ENCODE results near the gene BST2. TPM values are rescaled to one million over a fixed set of nuclear protein-coding genes. Genes with fewer than 3 reads are reported as not detected.

The BST2 gene
- total and polyA plus RNA-seq, 9 of the 15 experiments (the other 6 are each of a cell fraction or from before 2014, with no cell fraction given), result 11.2 to 232 (median 151) TPM

DNA sequence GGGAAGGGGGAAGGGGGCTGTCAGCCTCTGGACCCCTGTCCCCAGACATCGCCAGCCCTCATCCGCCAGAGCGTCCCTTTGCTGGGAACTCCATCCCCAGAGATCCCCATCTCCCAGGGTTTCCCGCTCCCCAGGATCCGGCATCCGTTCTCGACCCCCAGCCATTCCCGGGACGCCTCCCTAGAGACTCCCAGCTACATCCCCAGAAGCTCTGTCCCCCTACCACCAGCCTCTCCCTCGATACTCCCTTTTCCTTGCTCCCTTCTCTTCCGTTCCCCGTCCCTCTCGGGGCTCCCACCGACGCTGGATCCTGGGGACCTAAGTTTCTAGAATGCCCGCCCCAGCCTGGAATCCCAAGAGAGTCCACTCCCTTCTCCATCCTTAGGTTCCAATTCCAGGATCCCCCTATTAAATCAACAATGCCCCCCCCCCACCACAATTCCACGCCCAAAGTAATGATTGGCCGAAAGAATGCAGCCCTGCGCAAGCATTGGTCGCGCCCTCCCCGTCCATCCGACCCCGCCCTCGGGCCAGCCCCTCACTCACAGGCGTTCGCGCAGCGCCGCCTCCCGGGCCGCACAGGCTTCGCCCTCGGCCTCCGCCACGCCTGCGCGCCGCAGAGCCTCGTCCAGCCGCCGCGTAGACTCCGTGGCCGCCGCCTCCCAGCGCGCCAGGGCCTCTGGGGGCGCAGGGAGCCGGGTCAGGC is 14.6 kb downstream of the BST2 start (continued):
- TF ChIP-seq, protein P1, sequence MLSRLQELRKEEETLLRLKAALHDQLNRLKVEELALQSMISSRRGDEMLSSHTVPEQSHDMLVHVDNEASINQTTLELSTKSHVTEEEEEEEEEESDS (CRISPR knock-in tag; IDR thresholded peaks at IDR 0.05), result no peak
- TF ChIP-seq DNMT1 (IDR thresholded peaks at IDR 0.05), result no peak
- TF ChIP-seq, protein P2, sequence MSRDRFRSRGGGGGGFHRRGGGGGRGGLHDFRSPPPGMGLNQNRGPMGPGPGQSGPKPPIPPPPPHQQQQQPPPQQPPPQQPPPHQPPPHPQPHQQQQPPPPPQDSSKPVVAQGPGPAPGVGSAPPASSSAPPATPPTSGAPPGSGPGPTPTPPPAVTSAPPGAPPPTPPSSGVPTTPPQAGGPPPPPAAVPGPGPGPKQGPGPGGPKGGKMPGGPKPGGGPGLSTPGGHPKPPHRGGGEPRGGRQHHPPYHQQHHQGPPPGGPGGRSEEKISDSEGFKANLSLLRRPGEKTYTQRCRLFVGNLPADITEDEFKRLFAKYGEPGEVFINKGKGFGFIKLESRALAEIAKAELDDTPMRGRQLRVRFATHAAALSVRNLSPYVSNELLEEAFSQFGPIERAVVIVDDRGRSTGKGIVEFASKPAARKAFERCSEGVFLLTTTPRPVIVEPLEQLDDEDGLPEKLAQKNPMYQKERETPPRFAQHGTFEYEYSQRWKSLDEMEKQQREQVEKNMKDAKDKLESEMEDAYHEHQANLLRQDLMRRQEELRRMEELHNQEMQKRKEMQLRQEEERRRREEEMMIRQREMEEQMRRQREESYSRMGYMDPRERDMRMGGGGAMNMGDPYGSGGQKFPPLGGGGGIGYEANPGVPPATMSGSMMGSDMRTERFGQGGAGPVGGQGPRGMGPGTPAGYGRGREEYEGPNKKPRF (IDR thresholded peaks at IDR 0.05; ENCODE audit: low read depth, low read length), result no peak
- TF ChIP-seq RBM17 (IDR thresholded peaks at IDR 0.05; ENCODE audit: borderline replicate concordance, low read depth, low read length), result no peak
- TF ChIP-seq, protein P3, sequence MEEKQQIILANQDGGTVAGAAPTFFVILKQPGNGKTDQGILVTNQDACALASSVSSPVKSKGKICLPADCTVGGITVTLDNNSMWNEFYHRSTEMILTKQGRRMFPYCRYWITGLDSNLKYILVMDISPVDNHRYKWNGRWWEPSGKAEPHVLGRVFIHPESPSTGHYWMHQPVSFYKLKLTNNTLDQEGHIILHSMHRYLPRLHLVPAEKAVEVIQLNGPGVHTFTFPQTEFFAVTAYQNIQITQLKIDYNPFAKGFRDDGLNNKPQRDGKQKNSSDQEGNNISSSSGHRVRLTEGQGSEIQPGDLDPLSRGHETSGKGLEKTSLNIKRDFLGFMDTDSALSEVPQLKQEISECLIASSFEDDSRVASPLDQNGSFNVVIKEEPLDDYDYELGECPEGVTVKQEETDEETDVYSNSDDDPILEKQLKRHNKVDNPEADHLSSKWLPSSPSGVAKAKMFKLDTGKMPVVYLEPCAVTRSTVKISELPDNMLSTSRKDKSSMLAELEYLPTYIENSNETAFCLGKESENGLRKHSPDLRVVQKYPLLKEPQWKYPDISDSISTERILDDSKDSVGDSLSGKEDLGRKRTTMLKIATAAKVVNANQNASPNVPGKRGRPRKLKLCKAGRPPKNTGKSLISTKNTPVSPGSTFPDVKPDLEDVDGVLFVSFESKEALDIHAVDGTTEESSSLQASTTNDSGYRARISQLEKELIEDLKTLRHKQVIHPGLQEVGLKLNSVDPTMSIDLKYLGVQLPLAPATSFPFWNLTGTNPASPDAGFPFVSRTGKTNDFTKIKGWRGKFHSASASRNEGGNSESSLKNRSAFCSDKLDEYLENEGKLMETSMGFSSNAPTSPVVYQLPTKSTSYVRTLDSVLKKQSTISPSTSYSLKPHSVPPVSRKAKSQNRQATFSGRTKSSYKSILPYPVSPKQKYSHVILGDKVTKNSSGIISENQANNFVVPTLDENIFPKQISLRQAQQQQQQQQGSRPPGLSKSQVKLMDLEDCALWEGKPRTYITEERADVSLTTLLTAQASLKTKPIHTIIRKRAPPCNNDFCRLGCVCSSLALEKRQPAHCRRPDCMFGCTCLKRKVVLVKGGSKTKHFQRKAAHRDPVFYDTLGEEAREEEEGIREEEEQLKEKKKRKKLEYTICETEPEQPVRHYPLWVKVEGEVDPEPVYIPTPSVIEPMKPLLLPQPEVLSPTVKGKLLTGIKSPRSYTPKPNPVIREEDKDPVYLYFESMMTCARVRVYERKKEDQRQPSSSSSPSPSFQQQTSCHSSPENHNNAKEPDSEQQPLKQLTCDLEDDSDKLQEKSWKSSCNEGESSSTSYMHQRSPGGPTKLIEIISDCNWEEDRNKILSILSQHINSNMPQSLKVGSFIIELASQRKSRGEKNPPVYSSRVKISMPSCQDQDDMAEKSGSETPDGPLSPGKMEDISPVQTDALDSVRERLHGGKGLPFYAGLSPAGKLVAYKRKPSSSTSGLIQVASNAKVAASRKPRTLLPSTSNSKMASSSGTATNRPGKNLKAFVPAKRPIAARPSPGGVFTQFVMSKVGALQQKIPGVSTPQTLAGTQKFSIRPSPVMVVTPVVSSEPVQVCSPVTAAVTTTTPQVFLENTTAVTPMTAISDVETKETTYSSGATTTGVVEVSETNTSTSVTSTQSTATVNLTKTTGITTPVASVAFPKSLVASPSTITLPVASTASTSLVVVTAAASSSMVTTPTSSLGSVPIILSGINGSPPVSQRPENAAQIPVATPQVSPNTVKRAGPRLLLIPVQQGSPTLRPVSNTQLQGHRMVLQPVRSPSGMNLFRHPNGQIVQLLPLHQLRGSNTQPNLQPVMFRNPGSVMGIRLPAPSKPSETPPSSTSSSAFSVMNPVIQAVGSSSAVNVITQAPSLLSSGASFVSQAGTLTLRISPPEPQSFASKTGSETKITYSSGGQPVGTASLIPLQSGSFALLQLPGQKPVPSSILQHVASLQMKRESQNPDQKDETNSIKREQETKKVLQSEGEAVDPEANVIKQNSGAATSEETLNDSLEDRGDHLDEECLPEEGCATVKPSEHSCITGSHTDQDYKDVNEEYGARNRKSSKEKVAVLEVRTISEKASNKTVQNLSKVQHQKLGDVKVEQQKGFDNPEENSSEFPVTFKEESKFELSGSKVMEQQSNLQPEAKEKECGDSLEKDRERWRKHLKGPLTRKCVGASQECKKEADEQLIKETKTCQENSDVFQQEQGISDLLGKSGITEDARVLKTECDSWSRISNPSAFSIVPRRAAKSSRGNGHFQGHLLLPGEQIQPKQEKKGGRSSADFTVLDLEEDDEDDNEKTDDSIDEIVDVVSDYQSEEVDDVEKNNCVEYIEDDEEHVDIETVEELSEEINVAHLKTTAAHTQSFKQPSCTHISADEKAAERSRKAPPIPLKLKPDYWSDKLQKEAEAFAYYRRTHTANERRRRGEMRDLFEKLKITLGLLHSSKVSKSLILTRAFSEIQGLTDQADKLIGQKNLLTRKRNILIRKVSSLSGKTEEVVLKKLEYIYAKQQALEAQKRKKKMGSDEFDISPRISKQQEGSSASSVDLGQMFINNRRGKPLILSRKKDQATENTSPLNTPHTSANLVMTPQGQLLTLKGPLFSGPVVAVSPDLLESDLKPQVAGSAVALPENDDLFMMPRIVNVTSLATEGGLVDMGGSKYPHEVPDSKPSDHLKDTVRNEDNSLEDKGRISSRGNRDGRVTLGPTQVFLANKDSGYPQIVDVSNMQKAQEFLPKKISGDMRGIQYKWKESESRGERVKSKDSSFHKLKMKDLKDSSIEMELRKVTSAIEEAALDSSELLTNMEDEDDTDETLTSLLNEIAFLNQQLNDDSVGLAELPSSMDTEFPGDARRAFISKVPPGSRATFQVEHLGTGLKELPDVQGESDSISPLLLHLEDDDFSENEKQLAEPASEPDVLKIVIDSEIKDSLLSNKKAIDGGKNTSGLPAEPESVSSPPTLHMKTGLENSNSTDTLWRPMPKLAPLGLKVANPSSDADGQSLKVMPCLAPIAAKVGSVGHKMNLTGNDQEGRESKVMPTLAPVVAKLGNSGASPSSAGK (IDR thresholded peaks at IDR 0.05), result no peak
- TF ChIP-seq, protein P4, sequence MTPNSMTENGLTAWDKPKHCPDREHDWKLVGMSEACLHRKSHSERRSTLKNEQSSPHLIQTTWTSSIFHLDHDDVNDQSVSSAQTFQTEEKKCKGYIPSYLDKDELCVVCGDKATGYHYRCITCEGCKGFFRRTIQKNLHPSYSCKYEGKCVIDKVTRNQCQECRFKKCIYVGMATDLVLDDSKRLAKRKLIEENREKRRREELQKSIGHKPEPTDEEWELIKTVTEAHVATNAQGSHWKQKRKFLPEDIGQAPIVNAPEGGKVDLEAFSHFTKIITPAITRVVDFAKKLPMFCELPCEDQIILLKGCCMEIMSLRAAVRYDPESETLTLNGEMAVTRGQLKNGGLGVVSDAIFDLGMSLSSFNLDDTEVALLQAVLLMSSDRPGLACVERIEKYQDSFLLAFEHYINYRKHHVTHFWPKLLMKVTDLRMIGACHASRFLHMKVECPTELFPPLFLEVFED (CRISPR knock-in tag; conservative IDR thresholded peaks at IDR 0.05), result no peak
- TF ChIP-seq, protein P5, sequence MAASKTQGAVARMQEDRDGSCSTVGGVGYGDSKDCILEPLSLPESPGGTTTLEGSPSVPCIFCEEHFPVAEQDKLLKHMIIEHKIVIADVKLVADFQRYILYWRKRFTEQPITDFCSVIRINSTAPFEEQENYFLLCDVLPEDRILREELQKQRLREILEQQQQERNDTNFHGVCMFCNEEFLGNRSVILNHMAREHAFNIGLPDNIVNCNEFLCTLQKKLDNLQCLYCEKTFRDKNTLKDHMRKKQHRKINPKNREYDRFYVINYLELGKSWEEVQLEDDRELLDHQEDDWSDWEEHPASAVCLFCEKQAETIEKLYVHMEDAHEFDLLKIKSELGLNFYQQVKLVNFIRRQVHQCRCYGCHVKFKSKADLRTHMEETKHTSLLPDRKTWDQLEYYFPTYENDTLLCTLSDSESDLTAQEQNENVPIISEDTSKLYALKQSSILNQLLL (CRISPR knock-in tag; IDR thresholded peaks at IDR 0.05; ENCODE audit: borderline replicate concordance), result no peak
- no peak for TF ChIP-seq ZNF766 (CRISPR knock-in tag; conservative IDR thresholded peaks at IDR 0.05)
- no peak for TF ChIP-seq NELFE (IDR thresholded peaks at IDR 0.05; ENCODE audit: insufficient read depth, insufficient read length)
- peak in 1 of 2 experiments; percentile 72; a peak in 2 of 4 replicates for TF ChIP-seq RCOR1 (IDR thresholded peaks at IDR 0.05; ENCODE audit: borderline replicate concordance in 1 of 2, low read depth in 2 of 2, low read length in 2 of 2)
